Tongue (tissue), 2 donors: ENCODE data around the gene SLC25A25. TPM values are rescaled to one million over a fixed set of nuclear protein-coding genes. Genes with fewer than 3 reads are reported as not detected.

Experiments
- DNase-seq: peaks from one replicate; pipeline ENCODE4 v3.0.0-alpha.2; 2015
- total RNA-seq: library from RNA; depleted of rRNA; stranded (reverse); fragments of >200 nt; gene quantifications from one replicate; pipeline ENCODE4 v1.2.3, GENCODE V29; 2014

The SLC25A25 gene
- total RNA-seq, 1 donor from 2014 or later: 39.2 TPM

DNA sequence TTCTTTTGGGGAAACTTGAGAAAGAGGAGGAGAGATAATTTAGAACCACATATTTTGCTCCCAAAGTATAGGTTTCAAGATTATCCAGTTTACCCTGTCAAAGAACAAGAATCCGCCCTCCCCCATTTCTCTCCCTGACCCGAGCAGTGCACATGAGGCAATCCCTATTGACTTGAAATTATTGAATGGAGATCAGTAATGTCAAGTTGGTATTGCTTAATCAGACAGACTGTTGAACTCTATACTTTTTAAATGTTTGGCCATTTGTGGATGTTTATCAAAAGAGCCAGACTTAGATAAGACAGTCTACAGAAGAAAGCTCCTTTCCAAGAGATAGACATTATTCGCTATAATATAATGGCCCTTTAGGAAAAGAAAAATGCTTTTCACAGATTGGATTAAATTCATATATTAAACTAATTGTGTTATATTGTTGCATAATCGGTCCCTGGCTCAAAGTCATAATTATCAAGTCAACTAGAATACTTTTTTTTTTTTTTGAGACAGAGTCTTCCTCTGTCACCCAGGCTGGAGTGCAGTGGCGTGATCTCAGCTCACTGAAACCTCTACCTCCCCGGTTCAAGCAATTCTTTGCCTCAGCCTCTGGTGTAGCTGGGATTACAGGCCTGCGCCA is 5.3 kb downstream of the SLC25A25 start:
- no peak for DNase-seq

DNA sequence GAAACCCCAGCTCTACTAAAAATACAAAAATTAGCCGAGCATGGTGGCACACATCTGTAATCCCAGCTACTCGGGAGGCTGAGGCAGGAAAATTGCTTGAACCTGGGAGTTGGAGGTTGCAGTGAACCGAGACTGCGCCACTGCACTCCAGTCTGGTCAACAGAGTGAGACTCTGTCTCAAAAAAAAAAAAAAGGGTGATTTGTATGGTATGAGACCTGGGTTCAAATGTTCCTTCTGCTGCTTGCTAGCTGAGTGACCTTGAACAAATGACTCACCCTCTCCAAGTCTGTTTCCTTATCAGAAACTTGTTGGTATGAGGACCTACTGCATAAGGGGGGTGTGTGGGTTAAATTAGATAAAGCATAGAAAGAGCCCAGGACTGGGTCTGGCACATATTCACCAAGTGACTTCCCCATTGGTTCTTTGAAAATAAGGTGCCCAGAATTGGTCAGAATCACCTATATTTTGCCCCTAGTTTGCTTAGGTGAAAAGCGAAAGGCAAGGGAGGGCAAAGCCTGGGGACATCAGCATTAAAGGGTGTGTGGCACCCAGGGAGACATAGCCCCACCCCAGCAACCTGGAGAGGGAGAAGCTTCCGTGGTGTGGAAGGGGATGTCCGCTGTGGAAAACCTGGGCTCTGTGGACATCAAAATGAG is 9.9 kb downstream of the SLC25A25 start:
- DNase-seq: no peak

DNA sequence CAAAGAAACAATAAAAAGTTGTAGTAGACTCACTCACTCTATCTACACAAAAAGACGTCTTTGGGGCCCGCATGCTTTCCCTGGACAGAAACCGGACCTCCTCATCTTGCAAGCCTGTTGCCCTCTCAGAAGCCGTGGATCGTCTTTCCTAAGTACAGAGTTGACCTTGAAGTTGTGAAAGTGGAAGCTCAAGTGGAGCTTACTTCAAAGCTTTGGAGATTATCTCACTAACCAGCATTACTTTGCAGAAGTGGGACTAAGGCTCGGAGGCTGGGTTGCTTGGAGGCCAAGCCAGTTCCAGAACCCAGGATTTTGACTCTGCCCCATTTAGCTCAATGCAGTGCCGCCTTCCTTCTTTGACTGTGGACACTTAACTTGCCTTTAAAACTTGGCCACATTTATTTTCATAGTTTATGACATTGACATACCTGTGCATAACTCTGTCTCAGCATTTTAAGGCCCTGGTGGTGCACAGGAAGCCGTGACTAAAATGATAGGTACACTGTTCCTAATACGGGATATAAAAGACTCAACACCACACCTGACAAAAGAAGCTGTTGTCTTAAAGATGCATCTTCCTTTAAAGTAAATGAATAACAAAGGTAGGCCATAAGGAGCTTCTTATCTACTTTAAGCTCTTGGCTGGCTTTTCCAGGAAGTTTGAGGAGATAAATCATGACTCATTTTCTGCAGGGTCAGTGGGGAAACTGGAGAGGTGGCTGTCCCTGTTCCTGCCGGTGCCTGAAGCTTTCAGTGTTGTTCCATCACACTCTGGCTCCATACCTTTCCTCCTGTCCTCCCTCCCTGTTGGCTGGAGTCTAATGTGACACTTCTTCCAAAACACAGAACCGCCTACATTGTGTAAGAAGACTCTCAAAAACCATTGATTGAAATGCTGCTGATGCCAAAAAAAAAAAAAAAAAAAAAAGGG is 10.7 kb downstream of the SLC25A25 start:
- DNase-seq: peak; percentile 61

DNA sequence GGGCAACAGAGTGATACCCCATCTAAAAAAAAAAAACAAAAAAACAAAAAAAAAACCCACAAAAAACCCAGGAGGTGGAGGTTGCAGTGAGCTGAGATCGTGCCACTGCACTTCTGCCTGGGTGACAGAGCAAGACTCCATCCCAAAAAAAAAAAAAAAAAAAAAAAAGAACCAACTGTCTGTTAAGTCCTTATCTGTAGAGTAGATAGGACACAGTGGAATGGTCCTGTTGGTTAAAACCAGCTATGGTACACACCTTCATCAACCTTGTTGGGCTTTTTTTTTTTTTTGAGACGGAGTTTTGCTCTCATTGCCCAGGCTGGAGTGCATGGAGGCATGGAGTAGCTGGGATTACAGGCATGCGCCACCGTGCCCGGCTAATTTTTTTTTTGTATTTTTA is 12.2 kb downstream of the SLC25A25 start:
- DNase-seq: no peak

DNA sequence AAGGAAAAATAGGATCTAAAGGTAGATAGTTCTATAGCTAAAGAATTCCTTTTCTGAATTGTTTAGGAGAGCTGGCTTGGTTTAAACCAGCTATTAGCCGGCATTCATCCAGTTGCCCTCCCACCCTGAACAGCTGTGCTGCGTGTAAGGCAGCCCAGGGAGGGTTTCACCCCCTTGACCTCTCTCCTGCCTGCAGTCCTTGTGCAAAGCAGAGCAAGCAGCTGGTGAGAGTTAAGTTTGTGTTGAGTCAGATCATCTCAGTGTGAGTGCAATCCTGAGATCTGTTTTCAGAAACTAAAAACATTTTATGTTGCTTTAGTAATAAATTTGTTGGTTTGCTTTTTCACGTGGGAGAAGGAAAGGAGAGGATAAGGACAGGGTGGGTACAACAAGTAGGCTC is 13.0 kb downstream of the SLC25A25 start:
- DNase-seq: peak; percentile 84

DNA sequence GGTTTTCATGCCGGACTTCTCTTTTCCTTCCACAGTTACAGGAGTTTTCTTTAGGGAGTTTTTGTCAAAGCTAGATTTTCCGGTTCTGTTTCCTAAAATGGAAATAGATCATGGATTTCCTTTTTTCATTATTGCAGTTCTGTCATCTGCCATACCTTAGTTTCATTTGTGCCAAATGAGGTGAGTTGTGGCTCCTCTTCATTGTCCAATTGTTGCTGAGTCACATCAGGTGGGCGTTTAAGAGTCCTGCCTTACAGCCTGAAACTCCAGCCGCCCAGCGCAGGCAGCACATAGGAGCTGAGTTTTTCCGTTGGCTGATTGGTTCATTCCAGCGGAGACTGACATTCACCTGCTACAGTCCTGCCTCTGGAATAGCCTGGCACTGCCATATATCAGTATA is 14.1 kb downstream of the SLC25A25 start:
- DNase-seq: no peak

DNA sequence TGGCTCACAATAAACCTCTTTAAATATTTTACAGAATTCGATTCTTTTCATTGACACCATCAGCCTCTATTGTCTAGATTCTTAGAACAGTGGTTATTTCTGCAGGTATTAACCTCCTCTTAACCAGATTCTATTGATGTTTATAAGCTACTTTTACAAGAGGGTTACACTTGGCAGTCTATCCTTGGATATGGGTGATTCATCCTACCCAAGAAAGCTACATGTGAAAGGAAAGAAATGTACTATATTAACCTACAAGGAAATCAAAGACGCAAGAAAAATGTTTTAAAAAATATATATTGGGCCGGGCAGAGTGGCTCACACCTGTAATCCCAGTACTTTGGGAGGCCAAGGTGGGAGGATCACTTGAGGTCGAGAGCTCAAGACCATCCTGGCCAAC is 16.7 kb downstream of the SLC25A25 start:
- DNase-seq: no peak

DNA sequence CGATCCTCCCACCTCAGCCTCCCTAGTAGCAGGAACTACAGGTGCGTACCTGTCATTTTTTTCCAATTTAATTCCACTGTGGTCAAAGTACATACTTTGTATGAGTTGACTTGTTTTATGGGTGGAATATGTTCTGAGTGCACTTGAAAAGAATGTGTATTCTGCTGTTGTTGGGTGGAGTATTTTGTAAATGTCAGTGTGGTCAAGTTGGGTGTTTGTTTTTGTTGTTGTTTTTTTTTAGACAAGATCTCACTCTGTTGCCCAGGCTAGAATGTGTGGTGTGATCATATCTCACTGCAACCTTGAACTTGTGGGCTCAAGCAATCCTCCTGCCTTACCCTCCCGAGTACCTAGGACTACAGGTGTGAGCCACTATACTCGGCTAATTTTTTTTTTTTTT is 17.9 kb downstream of the SLC25A25 start:
- no peak for DNase-seq

DNA sequence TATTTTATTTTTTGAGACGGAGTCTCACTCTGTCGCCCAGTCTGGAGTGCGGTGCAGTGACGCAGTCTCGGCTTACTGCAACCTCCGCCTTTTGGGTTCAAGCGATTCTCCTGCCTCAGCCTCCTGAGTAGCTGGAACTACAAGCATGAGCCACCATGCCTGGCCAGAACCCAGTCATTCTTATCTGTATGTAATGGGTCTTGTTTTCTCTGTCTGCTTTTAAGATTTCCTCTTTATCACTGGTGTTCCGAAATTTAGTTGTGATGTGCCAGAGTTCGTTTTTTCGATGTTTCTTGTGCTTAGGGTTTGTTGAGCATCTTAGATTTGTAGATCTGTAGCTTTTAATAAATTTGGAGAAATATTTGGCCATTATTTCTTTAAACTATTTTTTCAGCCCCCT is 19.2 kb downstream of the SLC25A25 start:
- DNase-seq: no peak

DNA sequence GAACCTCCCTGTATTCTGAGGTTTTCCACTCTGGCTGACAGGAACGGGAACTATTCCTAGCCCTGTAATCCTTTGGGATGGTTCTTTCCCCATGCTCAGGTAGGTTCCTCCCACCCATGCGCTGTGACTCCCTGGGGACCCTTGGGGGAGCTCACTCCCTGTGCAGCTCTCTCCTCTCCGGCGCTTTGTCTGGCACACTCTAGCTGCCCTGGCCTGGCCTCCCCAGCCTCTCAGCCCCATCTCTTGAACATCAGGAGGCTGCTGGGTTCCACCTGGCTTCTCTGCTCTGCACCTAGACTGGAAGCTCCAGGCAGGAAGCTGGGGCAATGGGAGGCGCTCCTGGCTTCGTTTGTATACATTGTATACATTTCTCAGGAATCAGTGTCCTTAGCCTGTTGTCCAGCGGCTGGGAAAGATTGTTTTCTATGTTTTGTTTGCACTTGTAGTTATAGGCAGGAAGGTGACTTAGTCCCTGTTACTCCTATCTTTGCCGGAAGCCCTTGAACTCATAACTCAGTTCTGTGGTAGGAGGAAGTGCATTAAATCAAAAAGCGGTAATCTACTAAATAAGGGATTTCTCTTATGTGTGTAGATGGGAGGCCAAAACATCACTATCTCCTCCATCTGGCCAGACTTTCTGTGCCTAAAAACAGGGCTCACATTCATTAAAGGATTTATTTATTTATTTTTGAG is 20.4 kb downstream of the SLC25A25 start:
- DNase-seq: no peak

DNA sequence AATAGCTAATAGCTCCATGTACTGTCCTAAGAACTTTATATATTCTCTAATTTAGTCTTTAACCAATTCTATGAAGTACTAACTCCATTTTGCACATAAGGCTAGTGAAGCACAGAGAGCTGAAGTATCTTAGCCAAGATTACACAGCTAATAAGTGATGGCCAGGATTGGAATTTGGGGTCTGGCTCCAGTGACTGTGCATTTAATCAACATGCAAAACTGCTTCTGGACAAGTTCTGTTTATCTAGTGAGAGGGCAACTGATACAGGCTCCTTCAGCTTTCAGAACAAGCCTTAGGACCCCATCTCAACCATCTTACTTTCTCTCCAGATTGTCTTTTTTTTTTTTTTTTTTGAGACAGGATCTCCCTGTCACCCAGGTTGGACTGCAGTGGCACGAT is 21.3 kb downstream of the SLC25A25 start:
- no peak for DNase-seq

DNA sequence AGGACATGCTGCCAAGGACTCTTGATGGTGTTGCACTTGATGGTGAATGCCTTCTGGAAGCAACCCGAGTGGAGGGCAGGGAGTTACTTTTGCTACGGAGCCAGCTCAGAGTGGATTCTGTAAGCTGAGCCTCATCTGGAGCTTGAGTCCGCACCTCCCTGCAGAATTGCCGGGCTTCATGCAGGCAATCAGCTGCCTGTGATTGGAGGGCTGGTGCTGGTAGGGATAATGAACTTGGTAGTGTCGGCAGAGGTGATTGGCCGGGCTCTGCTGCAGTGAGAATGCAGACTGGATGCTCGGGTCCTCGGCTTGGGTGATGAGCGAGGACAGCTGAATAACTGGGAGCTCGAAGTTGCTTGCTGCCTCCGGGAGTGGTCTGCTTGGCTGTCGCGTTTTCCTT is 23.1 kb downstream of the SLC25A25 start:
- DNase-seq: peak; percentile 98

DNA sequence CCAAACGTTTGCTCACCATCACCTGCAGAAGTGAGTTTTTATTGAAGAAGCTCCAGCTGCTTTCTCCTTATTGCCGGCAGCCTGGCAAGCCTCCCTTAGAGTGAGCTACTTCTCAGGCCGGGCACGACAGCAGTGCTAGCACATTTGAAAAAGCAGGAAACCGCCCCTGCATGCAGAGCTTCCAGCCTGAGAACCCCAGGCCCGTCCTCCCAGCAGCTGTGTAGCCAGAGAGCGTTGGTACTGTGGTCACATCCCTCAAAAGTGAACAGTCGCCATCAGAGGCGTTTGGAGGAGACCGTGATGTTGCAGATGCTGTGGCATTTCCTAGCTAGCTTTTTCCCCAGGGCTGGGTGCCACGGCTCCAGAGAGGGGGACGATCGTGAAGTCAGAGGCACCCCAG is 23.5 kb downstream of the SLC25A25 start:
- DNase-seq: no peak

DNA sequence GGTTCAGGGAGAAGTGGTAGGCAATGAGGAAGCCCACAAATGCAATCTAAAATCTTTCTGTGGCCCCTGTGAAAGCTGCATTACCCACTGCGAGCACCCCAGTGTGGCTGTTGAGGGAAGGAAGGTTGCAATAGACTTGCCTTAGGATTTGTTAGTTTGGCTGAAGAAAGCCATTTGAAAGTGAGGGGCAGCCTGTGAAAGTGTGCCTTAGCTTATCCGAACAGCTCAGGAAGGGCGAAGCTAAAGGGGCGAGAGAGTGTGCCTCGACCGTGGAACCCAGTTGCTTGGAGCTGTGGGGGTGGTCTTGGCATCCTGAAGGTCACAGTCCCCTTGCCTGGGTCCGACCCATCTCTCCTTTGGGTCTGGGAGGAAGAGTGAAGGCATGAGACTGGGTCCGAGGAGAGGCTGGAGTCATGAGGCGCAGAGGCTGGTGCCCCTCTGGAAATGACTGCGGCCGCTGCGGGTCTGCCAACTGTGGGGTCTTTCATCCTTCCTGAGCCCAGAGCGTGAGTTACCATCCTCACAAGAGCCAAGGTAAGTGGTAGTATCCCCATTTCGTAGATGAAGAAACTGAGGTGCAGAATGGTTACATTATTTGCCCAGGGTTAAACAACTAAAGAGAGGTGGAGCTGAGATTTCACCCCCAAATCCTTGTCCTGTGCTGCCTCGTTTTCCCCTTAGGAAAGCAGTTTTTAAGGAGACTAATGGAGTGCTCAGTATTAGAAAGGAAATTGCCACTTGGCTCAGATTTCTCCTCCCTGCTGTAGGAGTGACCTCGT is 24.4 kb downstream of the SLC25A25 start:
- DNase-seq: peak; percentile 4

DNA sequence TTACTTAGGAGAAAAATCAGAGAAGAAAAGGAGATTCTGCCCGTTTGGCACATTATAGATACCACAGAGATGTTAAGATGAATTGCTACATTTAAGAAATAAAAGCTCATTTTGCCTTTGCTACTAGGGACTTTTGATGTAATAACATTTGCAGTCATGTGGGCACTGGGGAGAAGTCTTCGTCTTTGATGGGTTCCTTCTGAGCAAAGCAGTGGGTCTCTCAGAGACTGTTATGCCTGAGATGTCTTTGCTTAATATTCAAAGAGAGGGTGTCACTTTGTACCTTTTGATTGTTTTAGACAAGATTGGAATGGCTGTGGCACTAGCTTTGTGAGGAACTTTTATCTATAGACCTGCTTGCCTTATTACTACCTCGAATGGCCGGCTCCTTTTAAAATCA is 25.0 kb downstream of the SLC25A25 start:
- peak; percentile 4 for DNase-seq

DNA sequence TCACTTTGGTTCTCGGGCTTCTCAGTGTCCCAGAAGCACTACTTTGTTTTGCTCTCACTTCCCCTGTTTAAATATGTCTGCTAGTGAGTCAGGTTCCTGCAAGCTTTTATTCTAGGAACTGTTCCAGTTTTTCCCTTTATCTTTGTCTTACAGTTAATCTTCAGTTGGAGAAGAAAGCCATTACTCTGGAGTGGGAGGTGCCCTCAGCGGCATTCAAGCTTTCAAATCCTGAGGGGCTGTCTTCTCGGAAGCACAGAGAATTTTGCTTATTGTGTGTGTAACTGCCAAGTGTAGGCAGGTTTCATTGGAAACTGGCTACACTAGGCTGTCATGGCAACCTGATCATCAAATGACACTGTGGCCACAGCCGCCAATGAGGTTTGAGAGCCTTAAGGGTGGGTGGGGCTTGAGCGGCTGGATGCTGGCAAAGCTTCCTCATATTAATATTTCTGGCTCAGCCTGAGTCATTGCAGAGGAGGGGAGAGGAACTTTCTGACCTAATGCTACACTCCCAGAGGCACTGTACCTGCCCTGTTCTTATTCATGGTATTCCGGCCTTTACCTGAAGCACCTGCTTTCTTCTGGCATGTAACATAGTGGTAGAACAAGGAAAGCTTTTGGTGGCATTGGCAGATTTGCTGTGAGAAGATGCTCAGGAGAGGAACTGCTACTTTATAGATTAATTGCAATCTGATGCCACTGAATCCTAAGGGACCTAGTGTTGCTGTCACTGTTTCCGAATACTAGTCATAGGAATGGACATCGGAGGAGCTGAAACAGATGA is 26.3 kb downstream of the SLC25A25 start:
- peak; percentile 99 for DNase-seq

DNA sequence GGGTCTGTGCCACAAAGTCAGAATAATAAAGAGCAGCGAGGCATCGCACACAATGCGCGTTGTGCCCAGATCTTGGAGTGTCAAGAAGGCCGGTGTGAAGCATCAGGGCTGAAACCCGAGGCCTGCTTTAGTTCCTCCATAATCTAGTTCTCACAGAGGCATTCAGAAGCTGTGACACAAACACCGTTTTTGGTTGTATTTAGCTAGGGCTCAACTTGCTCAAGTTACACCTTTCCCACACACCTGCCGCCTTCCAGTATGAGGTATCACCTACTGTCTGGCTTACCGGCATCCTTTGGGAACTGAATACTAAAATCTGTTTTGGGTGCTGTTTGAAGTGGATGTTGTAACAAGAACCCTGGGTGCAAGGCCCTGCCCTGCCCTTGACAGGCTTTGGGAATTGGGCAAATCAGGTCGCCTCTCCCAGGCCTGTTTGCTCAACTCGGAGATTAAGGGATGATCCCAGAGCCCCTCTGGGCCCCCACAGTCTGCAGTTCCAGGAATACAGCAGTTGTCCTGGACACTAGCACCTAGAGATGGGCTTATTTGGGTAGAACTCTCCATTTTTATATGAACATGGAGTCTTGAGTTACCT is 27.0 kb downstream of the SLC25A25 start:
- DNase-seq: peak; percentile 16

DNA sequence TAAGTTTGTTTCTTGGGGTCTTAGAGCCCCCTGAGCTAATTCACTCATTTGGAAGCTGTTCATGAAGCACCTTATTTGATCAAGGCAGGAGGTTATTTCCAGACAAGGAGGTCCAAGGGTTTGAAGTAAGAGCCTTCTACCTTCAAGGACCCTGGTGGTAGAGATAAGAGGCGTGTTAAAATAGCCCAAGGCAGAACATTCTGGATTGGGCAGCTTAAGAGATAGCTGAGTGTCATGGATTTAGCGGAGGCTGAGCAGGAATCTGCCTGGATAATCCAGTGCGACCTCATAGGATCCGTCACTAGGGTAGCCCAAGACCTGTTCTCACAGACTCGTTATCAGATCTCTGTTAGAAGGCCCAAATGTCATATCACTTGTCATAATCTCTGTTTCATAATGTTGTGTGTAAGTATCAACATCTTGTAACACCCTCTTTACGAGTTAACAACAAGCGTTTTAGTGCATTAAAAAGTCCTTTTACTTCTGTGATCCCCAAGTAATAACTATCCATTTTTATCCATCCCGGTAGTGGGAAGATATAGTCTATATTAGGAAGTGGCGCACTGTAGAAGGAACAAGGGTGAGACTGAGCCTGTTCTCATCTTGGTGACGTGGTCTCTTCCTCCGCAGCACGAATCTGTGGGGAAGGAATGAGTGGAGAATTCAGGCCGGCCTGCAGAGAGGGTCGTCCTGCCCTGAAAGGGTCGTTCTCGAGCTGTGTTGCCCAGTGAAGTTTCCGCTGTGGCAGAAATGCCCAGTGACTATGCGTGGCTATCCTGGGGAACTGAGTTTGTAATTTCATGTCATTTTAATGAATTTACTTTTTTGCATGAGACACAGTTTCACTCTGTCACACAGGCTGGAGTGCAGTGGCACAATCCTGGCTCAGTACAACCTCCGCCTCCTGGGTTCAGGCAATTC is 28.8 kb downstream of the SLC25A25 start:
- no peak for DNase-seq

DNA sequence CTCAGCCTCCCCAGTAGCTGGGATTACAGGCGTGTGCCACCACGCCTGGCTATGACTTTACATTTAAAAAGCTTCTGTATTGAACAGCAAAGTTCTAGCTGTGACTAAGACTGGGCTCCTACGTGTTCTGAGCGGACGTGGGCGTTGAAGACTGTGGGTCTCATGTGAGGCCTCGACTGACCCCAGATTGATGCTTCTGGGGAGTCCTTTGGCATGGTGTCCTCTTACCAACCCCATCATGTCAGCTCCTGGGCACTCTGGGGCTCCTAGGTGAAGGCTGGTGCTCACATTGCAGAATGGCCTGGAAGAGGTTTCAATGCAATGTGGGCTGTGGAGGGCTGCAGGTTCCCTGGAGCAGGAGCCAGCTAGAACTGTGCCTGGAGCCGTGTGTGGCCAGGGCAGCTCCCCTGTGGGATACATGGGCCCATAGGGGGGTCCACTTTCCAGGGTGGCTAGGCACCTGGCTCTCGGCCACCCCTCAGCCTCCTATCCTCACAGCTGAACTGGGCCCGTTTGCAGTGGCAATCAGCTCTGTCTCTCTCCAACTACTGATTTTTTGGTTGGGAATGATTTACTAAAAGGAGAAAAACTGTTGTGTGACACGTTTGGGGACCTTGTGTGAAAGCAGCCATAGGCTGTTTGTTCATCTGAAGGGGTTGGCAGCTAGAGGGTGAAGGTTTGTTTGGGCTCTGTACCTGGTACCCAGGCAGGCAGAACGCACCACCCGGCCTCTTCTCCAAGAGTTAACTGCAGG is 29.7 kb downstream of the SLC25A25 start:
- no peak for DNase-seq
